ENCODE data around the gene ARL4D.

DNA sequence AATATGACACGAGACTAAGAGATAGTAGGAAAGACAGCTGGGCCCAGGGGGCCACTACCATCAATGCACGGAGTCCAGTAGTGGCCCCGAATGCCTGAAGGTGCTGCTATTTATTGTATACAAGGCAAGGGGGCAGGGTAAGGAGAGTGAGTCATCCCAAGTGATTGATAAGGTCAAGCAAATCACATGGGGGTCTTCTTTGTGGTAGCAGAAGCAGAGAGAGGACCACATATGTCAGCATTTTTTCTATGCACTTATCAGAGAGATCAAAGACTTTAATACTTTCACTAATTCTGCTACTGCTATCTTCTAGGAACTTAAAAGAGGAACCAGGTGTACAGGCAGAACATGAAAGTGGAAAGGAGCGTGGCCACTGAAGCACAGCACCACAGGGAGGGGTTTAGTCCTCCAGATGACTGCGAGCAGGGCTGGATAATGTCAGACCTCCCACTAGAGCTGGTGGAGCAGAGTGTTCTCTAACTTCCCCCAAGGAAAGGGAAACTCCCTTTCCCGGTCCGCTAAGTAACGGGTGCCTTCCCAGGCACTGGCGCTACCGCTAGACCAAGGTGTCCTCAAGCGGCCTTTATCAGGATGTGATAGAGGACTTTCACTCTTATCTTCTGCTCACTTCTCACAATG lies 26.4 kb upstream of the ARL4D start:
- TF ChIP-seq, protein P1, sequence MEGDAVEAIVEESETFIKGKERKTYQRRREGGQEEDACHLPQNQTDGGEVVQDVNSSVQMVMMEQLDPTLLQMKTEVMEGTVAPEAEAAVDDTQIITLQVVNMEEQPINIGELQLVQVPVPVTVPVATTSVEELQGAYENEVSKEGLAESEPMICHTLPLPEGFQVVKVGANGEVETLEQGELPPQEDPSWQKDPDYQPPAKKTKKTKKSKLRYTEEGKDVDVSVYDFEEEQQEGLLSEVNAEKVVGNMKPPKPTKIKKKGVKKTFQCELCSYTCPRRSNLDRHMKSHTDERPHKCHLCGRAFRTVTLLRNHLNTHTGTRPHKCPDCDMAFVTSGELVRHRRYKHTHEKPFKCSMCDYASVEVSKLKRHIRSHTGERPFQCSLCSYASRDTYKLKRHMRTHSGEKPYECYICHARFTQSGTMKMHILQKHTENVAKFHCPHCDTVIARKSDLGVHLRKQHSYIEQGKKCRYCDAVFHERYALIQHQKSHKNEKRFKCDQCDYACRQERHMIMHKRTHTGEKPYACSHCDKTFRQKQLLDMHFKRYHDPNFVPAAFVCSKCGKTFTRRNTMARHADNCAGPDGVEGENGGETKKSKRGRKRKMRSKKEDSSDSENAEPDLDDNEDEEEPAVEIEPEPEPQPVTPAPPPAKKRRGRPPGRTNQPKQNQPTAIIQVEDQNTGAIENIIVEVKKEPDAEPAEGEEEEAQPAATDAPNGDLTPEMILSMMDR (IDR thresholded peaks at IDR 0.05) = no peak
- TF ChIP-seq TCF7L2 (IDR thresholded peaks at IDR 0.05; ENCODE audit: low read depth, low read length) = no peak
- no peak for TF ChIP-seq POLR2AphosphoS5 (IDR thresholded peaks at IDR 0.05; ENCODE audit: low read depth, low read length)
- no peak for TF ChIP-seq SIN3A (IDR thresholded peaks at IDR 0.05; ENCODE audit: borderline replicate concordance, insufficient read depth, low read depth, low read length)
- TF ChIP-seq, protein P2, sequence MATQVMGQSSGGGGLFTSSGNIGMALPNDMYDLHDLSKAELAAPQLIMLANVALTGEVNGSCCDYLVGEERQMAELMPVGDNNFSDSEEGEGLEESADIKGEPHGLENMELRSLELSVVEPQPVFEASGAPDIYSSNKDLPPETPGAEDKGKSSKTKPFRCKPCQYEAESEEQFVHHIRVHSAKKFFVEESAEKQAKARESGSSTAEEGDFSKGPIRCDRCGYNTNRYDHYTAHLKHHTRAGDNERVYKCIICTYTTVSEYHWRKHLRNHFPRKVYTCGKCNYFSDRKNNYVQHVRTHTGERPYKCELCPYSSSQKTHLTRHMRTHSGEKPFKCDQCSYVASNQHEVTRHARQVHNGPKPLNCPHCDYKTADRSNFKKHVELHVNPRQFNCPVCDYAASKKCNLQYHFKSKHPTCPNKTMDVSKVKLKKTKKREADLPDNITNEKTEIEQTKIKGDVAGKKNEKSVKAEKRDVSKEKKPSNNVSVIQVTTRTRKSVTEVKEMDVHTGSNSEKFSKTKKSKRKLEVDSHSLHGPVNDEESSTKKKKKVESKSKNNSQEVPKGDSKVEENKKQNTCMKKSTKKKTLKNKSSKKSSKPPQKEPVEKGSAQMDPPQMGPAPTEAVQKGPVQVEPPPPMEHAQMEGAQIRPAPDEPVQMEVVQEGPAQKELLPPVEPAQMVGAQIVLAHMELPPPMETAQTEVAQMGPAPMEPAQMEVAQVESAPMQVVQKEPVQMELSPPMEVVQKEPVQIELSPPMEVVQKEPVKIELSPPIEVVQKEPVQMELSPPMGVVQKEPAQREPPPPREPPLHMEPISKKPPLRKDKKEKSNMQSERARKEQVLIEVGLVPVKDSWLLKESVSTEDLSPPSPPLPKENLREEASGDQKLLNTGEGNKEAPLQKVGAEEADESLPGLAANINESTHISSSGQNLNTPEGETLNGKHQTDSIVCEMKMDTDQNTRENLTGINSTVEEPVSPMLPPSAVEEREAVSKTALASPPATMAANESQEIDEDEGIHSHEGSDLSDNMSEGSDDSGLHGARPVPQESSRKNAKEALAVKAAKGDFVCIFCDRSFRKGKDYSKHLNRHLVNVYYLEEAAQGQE (IDR thresholded peaks at IDR 0.05; ENCODE audit: insufficient read depth in 1 of 2, low read depth in 2 of 2, low read length in 1 of 2) = no peak

All from Panc1 (cell line).